HG02571 (cell line): Measurements from ENCODE around the gene LYZL6.

Experiments used
- ATAC-seq: cut with Tn5 transposase; IDR thresholded peaks from one replicate; pipeline ENCODE4 v1.9.1; 2021; ENCODE audit warnings: mild to moderate bottlenecking, moderate library complexity; ENCODE audit not compliant: unreplicated experiment

The LYZL6 gene

GRCh38 chr17:35943537-35943936 lies at the start of gene LYZL6:
TSS of gene LYZL6 (minus strand) at chr17:35943713. CDS start at chr17:35939356, 4,357 bp downstream.
- no peak for ATAC-seq

GRCh38 chr17:35991075-35991474 lies 47.6 kb upstream of the LYZL6 start:
- no peak for ATAC-seq

- no peak for ATAC-seq
Measured at GRCh38 chr17:35988164-35988563, 44.7 kb upstream of the LYZL6 start.

GRCh38 chr17:35986643-35987042 lies 43.1 kb upstream of the LYZL6 start, which contains the start of gene CCL14:
TSS of gene CCL14 (minus strand) at chr17:35986729. CDS start at chr17:35986649, 80 bp downstream.
- ATAC-seq, result no peak

- ATAC-seq, result no peak
Measured at GRCh38 chr17:35984140-35984539, 40.6 kb upstream of the LYZL6 start.

- ATAC-seq, result no peak
Measured at GRCh38 chr17:35982409-35983191, 39.1 kb upstream of the LYZL6 start.

- ATAC-seq, result no peak
Measured at GRCh38 chr17:35981908-35982330, 38.4 kb upstream of the LYZL6 start.

GRCh38 chr17:35981246-35981645 lies 37.7 kb upstream of the LYZL6 start, which contains the start of gene CCL16:
TSS of gene CCL16 (minus strand) at chr17:35981497. CDS start at chr17:35981420, 77 bp downstream.
- ATAC-seq, result no peak

- no peak for ATAC-seq
Measured at GRCh38 chr17:35978346-35978745, 34.8 kb upstream of the LYZL6 start.

GRCh38 chr17:35977509-35977908 lies 34.0 kb upstream of the LYZL6 start:
- ATAC-seq, result no peak

- ATAC-seq, result no peak
Measured at GRCh38 chr17:35973333-35974260, 30.1 kb upstream of the LYZL6 start.

- ATAC-seq, result no peak
Measured at GRCh38 chr17:35972945-35973332, 29.4 kb upstream of the LYZL6 start.

GRCh38 chr17:35972535-35972934 lies 29.0 kb upstream of the LYZL6 start:
- no peak for ATAC-seq

- ATAC-seq, result no peak
Measured at GRCh38 chr17:35972066-35972465, 28.6 kb upstream of the LYZL6 start.

GRCh38 chr17:35969558-35970380 lies 26.3 kb upstream of the LYZL6 start:
- ATAC-seq, result no peak

- no peak for ATAC-seq
Measured at GRCh38 chr17:35968520-35969054, 25.1 kb upstream of the LYZL6 start.

GRCh38 chr17:35965272-35965671 lies 21.8 kb upstream of the LYZL6 start:
- no peak for ATAC-seq

GRCh38 chr17:35963663-35964062 lies 20.1 kb upstream of the LYZL6 start:
- ATAC-seq, result no peak

- ATAC-seq, result no peak
Measured at GRCh38 chr17:35953720-35954119, 10.2 kb upstream of the LYZL6 start.

- ATAC-seq, result no peak
Measured at GRCh38 chr17:35949401-35949800, 5.9 kb upstream of the LYZL6 start.
